Measurements from ENCODE around the gene ATG10. TPM values are rescaled to one million over a fixed set of nuclear protein-coding genes. Genes with fewer than 3 reads are reported as not detected.
"Not testable (repeated sequence)": the region's sequence is repeated elsewhere in the genome, so short reads cannot be mapped to it uniquely, and the experiment has no call there.

Gene ATG10
- total and polyA plus RNA-seq, 4 donors, result 3.9 to 12.8 (median 8.7) TPM

- DNase-seq, result no peak
- WGBS, 2 donors, result 94 to 95% methylated on average over 1 of the region's 1 CpG
- no peak overlapping the region for H3K27ac ChIP-seq (ENCODE audit: low read depth in 1 of 2, low read length in 2 of 2)
- intact Hi-C loops (cut with DNase I), result no loop called here
- no peaks in the 10 kb centered on the region for H3K9me3 ChIP-seq (ENCODE audit: control insufficient read depth, low read length)
- no peaks in the 10 kb centered on the region for H3K27me3 ChIP-seq (ENCODE audit: control insufficient read depth in 1 of 2, insufficient read depth in 2 of 2, low read length in 1 of 2)
- no peaks in the 10 kb centered on the region for H3K4me1 ChIP-seq (ENCODE audit: control insufficient read depth in 1 of 2, insufficient read depth in 2 of 2, low read length in 2 of 2)
- no peaks in the 10 kb centered on the region for H3K36me3 ChIP-seq (ENCODE audit: control insufficient read depth in 1 of 2, insufficient read depth in 2 of 2, low read length in 1 of 2)
- H3K4me3 ChIP-seq (ENCODE audit: low read length in 2 of 2), result no peak overlapping the region
- ATAC-seq (ENCODE audit: low FRiP score), result no peak
Measured at GRCh38 chr5:82022499-82022898, 50.7 kb downstream of the ATG10 start.

- no peak for ATAC-seq (ENCODE audit: low FRiP score)
- intact Hi-C loops (cut with DNase I), result no loop called here
- WGBS, 2 donors, result 93 to 95% methylated on average over 3 of the region's 3 CpGs
- H3K27me3 ChIP-seq (ENCODE audit: control insufficient read depth in 1 of 2, insufficient read depth in 2 of 2, low read length in 1 of 2), result no peaks in the 10 kb centered on the region
- no peak overlapping the region for H3K27ac ChIP-seq (ENCODE audit: low read depth in 1 of 2, low read length in 2 of 2)
- no peak overlapping the region for H3K4me3 ChIP-seq (ENCODE audit: low read length in 2 of 2)
- no peaks in the 10 kb centered on the region for H3K36me3 ChIP-seq (ENCODE audit: control insufficient read depth in 1 of 2, insufficient read depth in 2 of 2, low read length in 1 of 2)
- no peaks in the 10 kb centered on the region for H3K4me1 ChIP-seq (ENCODE audit: control insufficient read depth in 1 of 2, insufficient read depth in 2 of 2, low read length in 2 of 2)
- DNase-seq, result no peak
- no peaks in the 10 kb centered on the region for H3K9me3 ChIP-seq (ENCODE audit: control insufficient read depth, low read length)
Measured at GRCh38 chr5:82023644-82024043, 51.8 kb downstream of the ATG10 start.

- Histone ChIP-seq H3K36me3 (ENCODE audit: control insufficient read depth in 1 of 2, insufficient read depth in 2 of 2, low read length in 1 of 2) (no peaks in the 10 kb centered on the region), H3K27me3 (ENCODE audit: control insufficient read depth in 1 of 2, insufficient read depth in 2 of 2, low read length in 1 of 2) (no peaks in the 10 kb centered on the region), H3K4me1 (ENCODE audit: control insufficient read depth in 1 of 2, insufficient read depth in 2 of 2, low read length in 2 of 2) (no peaks in the 10 kb centered on the region), H3K9me3 (ENCODE audit: control insufficient read depth, low read length) (no peaks in the 10 kb centered on the region), H3K27ac (ENCODE audit: low read depth in 1 of 2, low read length in 2 of 2) (no peak overlapping the region), H3K4me3 (ENCODE audit: low read length in 2 of 2) (no peak overlapping the region)
- WGBS, 2 donors, result 52 to 59% methylated on average over 4 of the region's 4 CpGs
- no peak for ATAC-seq (ENCODE audit: low FRiP score)
- intact Hi-C loops (cut with DNase I), result no loop called here
- no peak for DNase-seq
Measured at GRCh38 chr5:82031220-82032119, 59.6 kb downstream of the ATG10 start.

- intact Hi-C loops (cut with DNase I); H3K36me3 ChIP-seq (ENCODE audit: control insufficient read depth in 1 of 2, insufficient read depth in 2 of 2, low read length in 1 of 2); H3K4me1 ChIP-seq (ENCODE audit: control insufficient read depth in 1 of 2, insufficient read depth in 2 of 2, low read length in 2 of 2); H3K9me3 ChIP-seq (ENCODE audit: control insufficient read depth, low read length); H3K27ac ChIP-seq (ENCODE audit: low read depth in 1 of 2, low read length in 2 of 2); DNase-seq; H3K27me3 ChIP-seq (ENCODE audit: control insufficient read depth in 1 of 2, insufficient read depth in 2 of 2, low read length in 1 of 2); H3K4me3 ChIP-seq (ENCODE audit: low read length in 2 of 2); ATAC-seq (ENCODE audit: low FRiP score): not testable (repeated sequence)
- 92 to 99% methylated on average over 1 of the region's 1 CpG for WGBS, 2 donors
Measured at GRCh38 chr5:82042894-82043293, 71.1 kb downstream of the ATG10 start.

GRCh38 chr5:82044010-82044409, 72.2 kb downstream of the ATG10 start:
- H3K4me1 ChIP-seq (ENCODE audit: control insufficient read depth in 1 of 2, insufficient read depth in 2 of 2, low read length in 2 of 2), result peaks cover 5% of the 10 kb centered on the region in 2 donors
- H3K9me3 ChIP-seq (ENCODE audit: control insufficient read depth, low read length), result no peaks in the 10 kb centered on the region
- no peak overlapping the region for H3K4me3 ChIP-seq (ENCODE audit: low read length in 2 of 2)
- H3K36me3 ChIP-seq (ENCODE audit: control insufficient read depth in 1 of 2, insufficient read depth in 2 of 2, low read length in 1 of 2), result no peaks in the 10 kb centered on the region
- no peak for DNase-seq
- H3K27ac ChIP-seq (ENCODE audit: low read depth in 1 of 2, low read length in 2 of 2), result no peak overlapping the region
- intact Hi-C loops (cut with DNase I), result no loop called here
- WGBS, 2 donors, result 92 to 93% methylated on average over 2 of the region's 2 CpGs
- no peaks in the 10 kb centered on the region for H3K27me3 ChIP-seq (ENCODE audit: control insufficient read depth in 1 of 2, insufficient read depth in 2 of 2, low read length in 1 of 2)
- ATAC-seq (ENCODE audit: low FRiP score), result no peak

GRCh38 chr5:82045554-82046275, 73.9 kb downstream of the ATG10 start:
- Histone ChIP-seq H3K27ac (ENCODE audit: low read depth in 1 of 2, low read length in 2 of 2) (no peak overlapping the region), H3K27me3 (ENCODE audit: control insufficient read depth in 1 of 2, insufficient read depth in 2 of 2, low read length in 1 of 2) (no peaks in the 10 kb centered on the region), H3K9me3 (ENCODE audit: control insufficient read depth, low read length) (no peaks in the 10 kb centered on the region), H3K36me3 (ENCODE audit: control insufficient read depth in 1 of 2, insufficient read depth in 2 of 2, low read length in 1 of 2) (no peaks in the 10 kb centered on the region), H3K4me1 (ENCODE audit: control insufficient read depth in 1 of 2, insufficient read depth in 2 of 2, low read length in 2 of 2) (peaks cover 5% of the 10 kb centered on the region in 2 donors), H3K4me3 (ENCODE audit: low read length in 2 of 2) (no peak overlapping the region)
- ATAC-seq (ENCODE audit: low FRiP score) (peak; percentile 52), DNase-seq (no peak)
- intact Hi-C loops (cut with DNase I), result no loop called here
- WGBS, 2 donors, result 33 to 34% methylated on average over 3 of the region's 3 CpGs

- H3K36me3 ChIP-seq (ENCODE audit: control insufficient read depth in 1 of 2, insufficient read depth in 2 of 2, low read length in 1 of 2), result no peaks in the 10 kb centered on the region
- H3K27me3 ChIP-seq (ENCODE audit: control insufficient read depth in 1 of 2, insufficient read depth in 2 of 2, low read length in 1 of 2), result no peaks in the 10 kb centered on the region
- H3K9me3 ChIP-seq (ENCODE audit: control insufficient read depth, low read length), result no peaks in the 10 kb centered on the region
- no peak for ATAC-seq (ENCODE audit: low FRiP score)
- intact Hi-C loops (cut with DNase I), result no loop called here
- DNase-seq, result no peak
- H3K27ac ChIP-seq (ENCODE audit: low read depth in 1 of 2, low read length in 2 of 2), result no peak overlapping the region
- WGBS, 2 donors, result 14 to 21% methylated on average over 2 of the region's 2 CpGs
- H3K4me3 ChIP-seq (ENCODE audit: low read length in 2 of 2), result no peak overlapping the region
- H3K4me1 ChIP-seq (ENCODE audit: control insufficient read depth in 1 of 2, insufficient read depth in 2 of 2, low read length in 2 of 2), result peaks cover 5% of the 10 kb centered on the region in 2 donors
Measured at GRCh38 chr5:82046276-82046647, 74.4 kb downstream of the ATG10 start.

- Histone ChIP-seq H3K9me3 (ENCODE audit: control insufficient read depth, low read length) (no peaks in the 10 kb centered on the region), H3K4me1 (ENCODE audit: control insufficient read depth in 1 of 2, insufficient read depth in 2 of 2, low read length in 2 of 2) (peaks cover 0 to 1% of the 10 kb centered on the region in 2 donors)
- WGBS, 2 donors, result 93 to 97% methylated on average over 4 of the region's 4 CpGs
Measured at GRCh38 chr5:82050955-82051354, 79.1 kb downstream of the ATG10 start.

More at GRCh38 chr5:82050955-82051354, 79.1 kb downstream of the ATG10 start:
- intact Hi-C loops (cut with DNase I), result no loop called here
- DNase-seq (no peak), ATAC-seq (ENCODE audit: low FRiP score) (no peak)
- Histone ChIP-seq H3K4me3 (ENCODE audit: low read length in 2 of 2) (no peak overlapping the region), H3K27ac (ENCODE audit: low read depth in 1 of 2, low read length in 2 of 2) (no peak overlapping the region), H3K27me3 (ENCODE audit: control insufficient read depth in 1 of 2, insufficient read depth in 2 of 2, low read length in 1 of 2) (no peaks in the 10 kb centered on the region), H3K36me3 (ENCODE audit: control insufficient read depth in 1 of 2, insufficient read depth in 2 of 2, low read length in 1 of 2) (no peaks in the 10 kb centered on the region)

Data from aorta (tissue), 5 donors.